ENCODE measurements around the gene STEEP1. TPM values are rescaled to one million over a fixed set of nuclear protein-coding genes. Genes with fewer than 3 reads are reported as not detected.
A peak's percentile ranks its signal among the peaks of the same experiment; 100 is the strongest.

Gene STEEP1
- polyA plus RNA-seq, 2 of the 4 experiments (the other 2 are of a cell fraction), result 37.8 to 40.7 TPM

DNA sequence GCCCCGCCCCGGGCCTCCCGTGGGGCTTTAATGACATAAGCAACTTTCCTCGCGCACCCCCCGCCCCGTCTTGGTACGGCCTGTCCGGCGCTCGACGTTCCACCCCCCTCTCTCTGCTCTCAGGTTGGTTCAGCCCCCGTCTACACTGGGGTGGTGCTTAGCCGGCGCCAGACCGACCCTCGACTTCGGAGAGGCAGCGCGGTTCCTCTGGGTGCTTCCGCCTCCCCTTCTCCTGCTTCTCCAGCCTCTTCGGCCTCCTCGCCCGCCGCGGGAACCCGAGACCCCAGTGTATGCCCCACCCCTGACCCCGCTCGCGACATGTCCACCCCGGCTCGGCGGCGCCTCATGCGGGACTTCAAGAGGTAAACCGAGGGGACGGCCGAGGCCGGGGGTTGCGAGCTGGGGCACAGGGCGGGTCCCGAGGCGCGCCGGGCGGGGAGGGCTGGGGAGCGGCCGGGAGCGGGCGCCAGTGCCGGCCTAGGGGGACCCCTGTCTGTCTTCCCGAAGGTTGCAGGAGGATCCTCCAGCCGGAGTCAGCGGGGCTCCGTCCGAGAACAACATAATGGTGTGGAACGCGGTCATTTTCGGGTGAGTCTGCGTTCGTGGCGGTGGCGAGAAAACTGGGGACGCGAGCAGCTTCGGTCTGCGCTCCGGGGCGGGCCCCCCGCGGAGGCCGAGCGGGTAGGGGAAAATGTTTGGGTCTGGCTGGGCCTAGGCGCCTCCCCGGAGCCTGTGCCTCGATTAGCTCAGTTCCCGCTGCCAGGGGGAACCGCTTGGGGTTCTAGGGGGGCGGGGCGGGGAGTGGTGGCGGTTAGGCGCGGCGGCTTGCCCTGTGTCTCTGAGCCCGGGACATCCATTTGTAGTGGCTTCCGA is 9.4 kb upstream of the STEEP1 start, which contains the start of gene UBE2A (continued):
- TF ChIP-seq MAFK (IDR thresholded peaks at IDR 0.05; ENCODE audit: partially characterized antibody) (peak; percentile 42), RNF2 (IDR thresholded peaks at IDR 0.05; ENCODE audit: borderline replicate concordance, low read depth) (no peak), KDM1A (IDR thresholded peaks at IDR 0.05; ENCODE audit: low read depth) (no peak), NPAS2 (CRISPR knock-in tag; IDR thresholded peaks at IDR 0.05; ENCODE audit: borderline replicate concordance) (no peak), NFE2L2 (conservative IDR thresholded peaks at IDR 0.05; ENCODE audit: low read length) (peak; percentile 45; the same call in 1 of the 2 replicates), CEBPB (IDR thresholded peaks at IDR 0.05) (no peak), FOSB (CRISPR knock-in tag; IDR thresholded peaks at IDR 0.05) (no peak), HOXB5 (CRISPR knock-in tag; IDR thresholded peaks at IDR 0.05) (no peak), SREBF2 (IDR thresholded peaks at IDR 0.05) (no peak), MAZ (IDR thresholded peaks at IDR 0.05; ENCODE audit: borderline replicate concordance, low read depth, low read length) (no peak), BHLHE40 (IDR thresholded peaks at IDR 0.05; ENCODE audit: low read depth, low read length) (peak; percentile 62), PHF8 (IDR thresholded peaks at IDR 0.05; ENCODE audit: borderline replicate concordance, low read depth) (peak; percentile 88; the same call in 1 of the 2 replicates), EHMT2 (IDR thresholded peaks at IDR 0.05; ENCODE audit: low read depth) (no peak), HDAC2 (IDR thresholded peaks at IDR 0.05) (no peak), EHF (CRISPR knock-in tag; IDR thresholded peaks at IDR 0.05) (no peak), EP300 (IDR thresholded peaks at IDR 0.05) (no peak), HOXB13 (CRISPR knock-in tag; IDR thresholded peaks at IDR 0.05; ENCODE audit: low read depth) (no peak), GATA3 (IDR thresholded peaks at IDR 0.05; ENCODE audit: borderline replicate concordance) (peak; percentile 78), KDM5A (IDR thresholded peaks at IDR 0.05) (0 out of 2 replicates have a peak, but pooled peaks have one; percentile 31)
- TF ChIP-seq, protein P1, sequence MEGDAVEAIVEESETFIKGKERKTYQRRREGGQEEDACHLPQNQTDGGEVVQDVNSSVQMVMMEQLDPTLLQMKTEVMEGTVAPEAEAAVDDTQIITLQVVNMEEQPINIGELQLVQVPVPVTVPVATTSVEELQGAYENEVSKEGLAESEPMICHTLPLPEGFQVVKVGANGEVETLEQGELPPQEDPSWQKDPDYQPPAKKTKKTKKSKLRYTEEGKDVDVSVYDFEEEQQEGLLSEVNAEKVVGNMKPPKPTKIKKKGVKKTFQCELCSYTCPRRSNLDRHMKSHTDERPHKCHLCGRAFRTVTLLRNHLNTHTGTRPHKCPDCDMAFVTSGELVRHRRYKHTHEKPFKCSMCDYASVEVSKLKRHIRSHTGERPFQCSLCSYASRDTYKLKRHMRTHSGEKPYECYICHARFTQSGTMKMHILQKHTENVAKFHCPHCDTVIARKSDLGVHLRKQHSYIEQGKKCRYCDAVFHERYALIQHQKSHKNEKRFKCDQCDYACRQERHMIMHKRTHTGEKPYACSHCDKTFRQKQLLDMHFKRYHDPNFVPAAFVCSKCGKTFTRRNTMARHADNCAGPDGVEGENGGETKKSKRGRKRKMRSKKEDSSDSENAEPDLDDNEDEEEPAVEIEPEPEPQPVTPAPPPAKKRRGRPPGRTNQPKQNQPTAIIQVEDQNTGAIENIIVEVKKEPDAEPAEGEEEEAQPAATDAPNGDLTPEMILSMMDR (IDR thresholded peaks at IDR 0.05), result peak; percentile 22; the same call in 2 of the 3 replicates
- TF ChIP-seq, protein P2, sequence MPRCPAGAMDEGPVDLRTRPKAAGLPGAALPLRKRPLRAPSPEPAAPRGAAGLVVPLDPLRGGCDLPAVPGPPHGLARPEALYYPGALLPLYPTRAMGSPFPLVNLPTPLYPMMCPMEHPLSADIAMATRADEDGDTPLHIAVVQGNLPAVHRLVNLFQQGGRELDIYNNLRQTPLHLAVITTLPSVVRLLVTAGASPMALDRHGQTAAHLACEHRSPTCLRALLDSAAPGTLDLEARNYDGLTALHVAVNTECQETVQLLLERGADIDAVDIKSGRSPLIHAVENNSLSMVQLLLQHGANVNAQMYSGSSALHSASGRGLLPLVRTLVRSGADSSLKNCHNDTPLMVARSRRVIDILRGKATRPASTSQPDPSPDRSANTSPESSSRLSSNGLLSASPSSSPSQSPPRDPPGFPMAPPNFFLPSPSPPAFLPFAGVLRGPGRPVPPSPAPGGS (IDR thresholded peaks at IDR 0.05), result peak; percentile 73; the same call in 1 of the 3 replicates
- TF ChIP-seq, protein P3, sequence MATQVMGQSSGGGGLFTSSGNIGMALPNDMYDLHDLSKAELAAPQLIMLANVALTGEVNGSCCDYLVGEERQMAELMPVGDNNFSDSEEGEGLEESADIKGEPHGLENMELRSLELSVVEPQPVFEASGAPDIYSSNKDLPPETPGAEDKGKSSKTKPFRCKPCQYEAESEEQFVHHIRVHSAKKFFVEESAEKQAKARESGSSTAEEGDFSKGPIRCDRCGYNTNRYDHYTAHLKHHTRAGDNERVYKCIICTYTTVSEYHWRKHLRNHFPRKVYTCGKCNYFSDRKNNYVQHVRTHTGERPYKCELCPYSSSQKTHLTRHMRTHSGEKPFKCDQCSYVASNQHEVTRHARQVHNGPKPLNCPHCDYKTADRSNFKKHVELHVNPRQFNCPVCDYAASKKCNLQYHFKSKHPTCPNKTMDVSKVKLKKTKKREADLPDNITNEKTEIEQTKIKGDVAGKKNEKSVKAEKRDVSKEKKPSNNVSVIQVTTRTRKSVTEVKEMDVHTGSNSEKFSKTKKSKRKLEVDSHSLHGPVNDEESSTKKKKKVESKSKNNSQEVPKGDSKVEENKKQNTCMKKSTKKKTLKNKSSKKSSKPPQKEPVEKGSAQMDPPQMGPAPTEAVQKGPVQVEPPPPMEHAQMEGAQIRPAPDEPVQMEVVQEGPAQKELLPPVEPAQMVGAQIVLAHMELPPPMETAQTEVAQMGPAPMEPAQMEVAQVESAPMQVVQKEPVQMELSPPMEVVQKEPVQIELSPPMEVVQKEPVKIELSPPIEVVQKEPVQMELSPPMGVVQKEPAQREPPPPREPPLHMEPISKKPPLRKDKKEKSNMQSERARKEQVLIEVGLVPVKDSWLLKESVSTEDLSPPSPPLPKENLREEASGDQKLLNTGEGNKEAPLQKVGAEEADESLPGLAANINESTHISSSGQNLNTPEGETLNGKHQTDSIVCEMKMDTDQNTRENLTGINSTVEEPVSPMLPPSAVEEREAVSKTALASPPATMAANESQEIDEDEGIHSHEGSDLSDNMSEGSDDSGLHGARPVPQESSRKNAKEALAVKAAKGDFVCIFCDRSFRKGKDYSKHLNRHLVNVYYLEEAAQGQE (IDR thresholded peaks at IDR 0.05), result no peak
